SU-DHL-6 (cell line): Measurements from ENCODE around the gene IFNGR1.
"Not testable (repeated sequence)": the region's sequence is repeated elsewhere in the genome, so short reads cannot be mapped to it uniquely, and the experiment has no call there.

Source experiments
- H2AFZ ChIP-seq: fragments of 200-600 bp; sonication (generic); 2 replicates; pipeline ENCODE4 v1.6.1; 2014; ENCODE audit warnings: low read depth, mild to moderate bottlenecking, moderate library complexity, mixed read lengths, antibody characterized with exemption, low read length; ENCODE audit not compliant: severe bottlenecking
- H3F3A ChIP-seq: fragments of 200-600 bp; shearing (Covaris generic); 2 replicates; pipeline ENCODE4 v1.6.0; 2016; ENCODE audit warnings: antibody characterized with exemption, mild to moderate bottlenecking; ENCODE audit not compliant: insufficient read depth
- H3K27ac ChIP-seq: fragments of 200-600 bp; sonication (generic); 2 replicates; pipeline ENCODE4 v1.5.1; 2016; ENCODE audit warnings: low read depth, mild to moderate bottlenecking, low read length, moderate library complexity, mixed read lengths
- H3K27me3 ChIP-seq: fragments of 200-600 bp; sonication (generic), shearing (Covaris generic); 2 replicates; pipeline ENCODE4 v1.6.0; 2014; ENCODE audit warnings: mild to moderate bottlenecking, low read length
- H3K36me3 ChIP-seq: fragments of 200-600 bp; sonication (generic); 2 replicates; pipeline ENCODE4 v1.6.1; 2014; ENCODE audit warnings: mild to moderate bottlenecking, low read length, mixed read lengths
- H3K4me2 ChIP-seq: fragments of 300-600, 200-600 bp; shearing (Covaris generic), sonication (generic); 2 replicates; pipeline ENCODE4 v1.6.0; 2014; ENCODE audit warnings: low read length, low read depth, mild to moderate bottlenecking; ENCODE audit not compliant: poor library complexity, severe bottlenecking
- H3K4me3 ChIP-seq: fragments of 200-600 bp; sonication (generic); 2 replicates; pipeline ENCODE4 v1.5.1; 2014; ENCODE audit warnings: antibody characterized with exemption, low read length, mild to moderate bottlenecking, mixed read lengths; ENCODE audit not compliant: insufficient read depth, poor library complexity, severe bottlenecking
- H3K79me2 ChIP-seq: fragments of 200-600 bp; sonication (generic); 2 replicates; pipeline ENCODE4 v1.6.1; 2014; ENCODE audit warnings: mild to moderate bottlenecking, low read length, moderate library complexity; ENCODE audit not compliant: insufficient read depth
- H3K9ac ChIP-seq: fragments of 200-600 bp; sonication (generic); 2 replicates; pipeline ENCODE4 v1.7.0; 2014; ENCODE audit warnings: mild to moderate bottlenecking, low read length
- H3K9me2 ChIP-seq: fragments of 200-600 bp; sonication (generic); replicated peaks from 2 replicates; pipeline ENCODE4 v1.6.1; 2014; ENCODE audit warnings: low read length; ENCODE audit not compliant: insufficient read depth
- H3K9me3 ChIP-seq: fragments of 200-600 bp; sonication (generic); 2 replicates; pipeline ENCODE4 v1.6.1; 2014; ENCODE audit warnings: low read length, mixed read lengths; ENCODE audit not compliant: insufficient read depth
- H4K20me1 ChIP-seq: fragments of 200-600 bp; sonication (generic); 2 replicates; pipeline ENCODE4 v1.6.1; 2014; ENCODE audit warnings: low read depth, mild to moderate bottlenecking, antibody characterized with exemption, low read length, moderate library complexity, mixed read lengths
- EZH2phosphoT487 ChIP-seq: fragments of 200-600 bp; sonication (generic), shearing (Covaris generic); conservative IDR thresholded peaks from 2 replicates; pipeline ENCODE4 v1.6.1; 2018; ENCODE audit warnings: mild to moderate bottlenecking, antibody characterized with exemption, low read length, moderate library complexity, mixed read lengths
- TF ChIP-seq, protein P1 (sequence below): fragments of 200-600 bp; sonication (generic); IDR thresholded peaks from one replicate; pipeline ENCODE4 v1.5.1; 2017; ENCODE audit warnings: antibody characterized with exemption, mild to moderate bottlenecking, low read length, moderate library complexity; ENCODE audit not compliant: insufficient read depth, poor library complexity, severe bottlenecking

Gene IFNGR1

GRCh38 chr6:137217801-137218472 lies 1.2 kb downstream of the IFNGR1 start:
- Histone ChIP-seq H4K20me1 (0 out of 2 replicates have a peak, but pooled peaks cover 5% of the 10 kb centered on the region), H3K27ac (no peak overlapping the region), H3K79me2 (peaks cover 40% of the 10 kb centered on the region), H2AFZ (no peak overlapping the region), H3K36me3 (no peaks in the 10 kb centered on the region), H3K27me3 (no peaks in the 10 kb centered on the region), H3K9me3 (no peaks in the 10 kb centered on the region), H3K4me2 (peak overlapping the region; percentile 87), H3K4me3 (peak overlapping the region; percentile 80), H3K9me2 (no peaks in the 10 kb centered on the region), H3K9ac (peak overlapping the region; percentile 65), H3F3A (no peaks in the 10 kb centered on the region)
- TF ChIP-seq, protein P1, sequence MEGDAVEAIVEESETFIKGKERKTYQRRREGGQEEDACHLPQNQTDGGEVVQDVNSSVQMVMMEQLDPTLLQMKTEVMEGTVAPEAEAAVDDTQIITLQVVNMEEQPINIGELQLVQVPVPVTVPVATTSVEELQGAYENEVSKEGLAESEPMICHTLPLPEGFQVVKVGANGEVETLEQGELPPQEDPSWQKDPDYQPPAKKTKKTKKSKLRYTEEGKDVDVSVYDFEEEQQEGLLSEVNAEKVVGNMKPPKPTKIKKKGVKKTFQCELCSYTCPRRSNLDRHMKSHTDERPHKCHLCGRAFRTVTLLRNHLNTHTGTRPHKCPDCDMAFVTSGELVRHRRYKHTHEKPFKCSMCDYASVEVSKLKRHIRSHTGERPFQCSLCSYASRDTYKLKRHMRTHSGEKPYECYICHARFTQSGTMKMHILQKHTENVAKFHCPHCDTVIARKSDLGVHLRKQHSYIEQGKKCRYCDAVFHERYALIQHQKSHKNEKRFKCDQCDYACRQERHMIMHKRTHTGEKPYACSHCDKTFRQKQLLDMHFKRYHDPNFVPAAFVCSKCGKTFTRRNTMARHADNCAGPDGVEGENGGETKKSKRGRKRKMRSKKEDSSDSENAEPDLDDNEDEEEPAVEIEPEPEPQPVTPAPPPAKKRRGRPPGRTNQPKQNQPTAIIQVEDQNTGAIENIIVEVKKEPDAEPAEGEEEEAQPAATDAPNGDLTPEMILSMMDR: no peak
- TF ChIP-seq EZH2phosphoT487: no peak

DNA sequence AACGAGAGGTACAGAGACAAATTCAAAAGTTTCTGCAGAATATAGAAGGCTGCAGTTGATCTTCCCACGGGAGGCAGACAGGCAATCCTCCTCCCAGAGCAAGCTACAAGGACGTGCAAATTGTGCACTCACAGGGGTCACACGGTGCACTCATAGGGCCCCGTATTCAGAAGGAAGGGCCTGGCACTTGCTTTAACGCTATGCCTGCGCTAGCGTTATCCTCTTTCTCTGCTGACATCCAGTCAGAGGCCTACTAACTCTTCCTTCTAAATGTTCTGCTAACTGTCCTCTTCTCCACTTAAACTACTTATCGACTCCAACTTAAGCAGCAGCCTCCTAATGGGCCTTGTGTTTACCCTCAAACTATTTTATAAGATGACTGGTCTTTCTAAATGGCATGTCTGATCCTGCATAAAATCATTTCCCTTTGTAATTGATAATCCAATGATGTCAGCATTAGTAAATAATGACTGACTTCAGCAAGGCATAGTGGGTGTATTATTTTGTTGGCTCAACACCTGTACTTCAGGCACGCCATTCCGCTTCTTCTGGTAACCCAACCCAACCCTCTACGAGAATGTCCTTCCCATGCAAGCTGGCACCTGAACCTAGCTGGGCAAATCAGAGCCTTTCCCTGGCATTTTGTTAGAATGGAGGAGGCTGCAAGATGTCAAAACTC lies 2.2 kb downstream of the IFNGR1 start:
- Histone ChIP-seq H3F3A (no peaks in the 10 kb centered on the region), H4K20me1 (0 out of 2 replicates have a peak, but pooled peaks cover 5% of the 10 kb centered on the region), H3K9me2 (no peaks in the 10 kb centered on the region), H3K4me3 (no peak overlapping the region), H3K27ac (no peak overlapping the region), H3K36me3 (no peaks in the 10 kb centered on the region), H3K9me3 (no peaks in the 10 kb centered on the region), H3K9ac (no peak overlapping the region), H3K79me2 (peaks cover 40% of the 10 kb centered on the region), H3K4me2 (no peak overlapping the region), H2AFZ (no peak overlapping the region), H3K27me3 (no peaks in the 10 kb centered on the region)
- TF ChIP-seq, protein P1: no peak
- no peak for TF ChIP-seq EZH2phosphoT487

- TF ChIP-seq, protein P1: no peak
- no peak for TF ChIP-seq EZH2phosphoT487
- H3K27me3 ChIP-seq: no peaks in the 10 kb centered on the region
- H3K27ac ChIP-seq: no peak overlapping the region
- no peak overlapping the region for H3K4me3 ChIP-seq
- peaks cover 40% of the 10 kb centered on the region for H3K79me2 ChIP-seq
- H3K4me2 ChIP-seq: no peak overlapping the region
- no peak overlapping the region for H2AFZ ChIP-seq
- H4K20me1 ChIP-seq: 0 out of 2 replicates have a peak, but pooled peaks cover 5% of the 10 kb centered on the region
- H3K36me3 ChIP-seq: no peaks in the 10 kb centered on the region
- no peaks in the 10 kb centered on the region for H3F3A ChIP-seq
- H3K9me2 ChIP-seq: no peaks in the 10 kb centered on the region
- no peak overlapping the region for H3K9ac ChIP-seq
- no peaks in the 10 kb centered on the region for H3K9me3 ChIP-seq
Observed at GRCh38 chr6:137216106-137216505, 3.1 kb downstream of the IFNGR1 start.

GRCh38 chr6:137215630-137216029 lies 3.6 kb downstream of the IFNGR1 start:
- not testable (repeated sequence) for H3F3A ChIP-seq, H3K9me2 ChIP-seq, H4K20me1 ChIP-seq, H3K27me3 ChIP-seq, H2AFZ ChIP-seq, H3K9me3 ChIP-seq, H3K36me3 ChIP-seq, H3K4me2 ChIP-seq, H3K27ac ChIP-seq, H3K4me3 ChIP-seq, H3K9ac ChIP-seq
- peaks cover 40% of the 10 kb centered on the region for H3K79me2 ChIP-seq
